ENCODE data around the gene PKP4. TPM values are rescaled to one million over a fixed set of nuclear protein-coding genes. Genes with fewer than 3 reads are reported as not detected.
"Not testable (repeated sequence)": the region's sequence is repeated elsewhere in the genome, so short reads cannot be mapped to it uniquely, and the experiment has no call there.

PKP4 gene
- total RNA-seq, 1 experiment from 2014 or later = 59.1 TPM

DNA sequence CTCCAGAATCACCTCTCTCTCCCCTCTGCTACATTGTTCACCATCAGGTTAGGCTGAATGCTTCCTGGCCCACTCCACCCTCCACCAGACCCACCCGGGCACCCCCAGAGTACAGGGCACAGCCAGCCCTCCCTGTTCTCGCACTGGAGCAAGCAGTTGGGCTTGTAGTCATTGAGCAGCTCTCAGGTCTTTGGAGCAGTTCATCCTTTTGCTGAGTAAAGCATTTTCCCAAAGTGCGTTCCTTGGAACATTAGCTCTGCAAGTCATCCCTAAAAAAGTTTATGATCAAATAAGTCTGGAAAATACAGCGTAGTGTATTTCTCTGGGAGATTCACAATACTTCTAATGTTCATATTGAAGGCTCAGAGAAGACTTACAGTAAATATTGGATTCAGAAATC is 234.9 kb downstream of the PKP4 start:
- H2AFZ ChIP-seq = no peak overlapping the region
- intact Hi-C loops (cut with micrococcal nuclease; ENCODE audit: unreplicated experiment) = no loop called here
- CTCF ChIA-PET = no interaction called here

DNA sequence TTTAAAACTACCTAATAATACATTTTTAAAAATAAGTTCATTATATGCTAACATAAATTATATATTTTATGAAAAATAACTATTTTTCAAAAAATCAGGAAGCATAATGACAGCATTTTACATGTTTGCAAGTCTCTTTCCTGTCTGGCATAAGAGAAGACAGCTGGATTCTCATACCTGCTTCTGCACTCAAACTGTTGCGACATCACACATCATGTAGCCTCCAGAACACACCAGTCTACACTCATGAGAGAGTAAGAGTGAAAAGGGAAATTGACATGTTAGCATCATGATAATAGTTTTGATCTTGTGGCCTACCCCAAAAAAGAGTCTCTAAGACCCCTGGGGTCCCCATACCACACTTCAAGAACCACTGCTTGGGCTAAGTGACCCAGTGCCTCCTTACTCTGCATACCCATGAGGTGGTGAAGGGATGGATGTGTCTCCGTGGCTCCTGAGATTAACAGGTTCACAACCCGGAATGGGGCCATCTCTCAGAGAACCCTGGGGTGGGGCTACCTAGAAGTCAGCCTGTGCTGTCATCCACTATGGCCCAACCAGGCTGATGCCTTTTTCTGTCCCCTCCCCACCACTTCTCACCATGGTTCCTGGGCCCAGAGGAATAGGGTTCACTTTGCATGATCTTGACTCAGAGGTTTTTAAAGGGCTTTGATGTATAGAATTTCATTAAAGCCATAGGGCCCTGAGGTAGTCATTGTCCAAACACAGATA is 235.8 kb downstream of the PKP4 start:
- Histone ChIP-seq H3K36me3 (ENCODE audit: low read depth) (no peaks in the 10 kb centered on the region), H3K79me2 (ENCODE audit: low read depth) (no peaks in the 10 kb centered on the region), H3K4me2 (no peak overlapping the region), H3K4me3 (no peak overlapping the region), H3K4me1 (replicated peaks; ENCODE audit: insufficient read depth) (no peaks in the 10 kb centered on the region), H2AFZ (no peak overlapping the region), H3F3A (ENCODE audit: insufficient read depth, low read depth) (no peaks in the 10 kb centered on the region), H3K27ac (no peak overlapping the region), H3K9me3 (ENCODE audit: insufficient read depth, low read depth) (no peaks in the 10 kb centered on the region), H3K27me3 (ENCODE audit: insufficient read depth, low read depth) (no peaks in the 10 kb centered on the region), H3K9me2 (ENCODE audit: insufficient read depth) (no peaks in the 10 kb centered on the region), H4K20me1 (ENCODE audit: insufficient read depth) (no peaks in the 10 kb centered on the region)
- intact Hi-C loops (cut with micrococcal nuclease; ENCODE audit: unreplicated experiment) = no loop called here
- POLR2A ChIA-PET (ENCODE audit: unreplicated experiment) = no interaction called here
- no peak for DNase-seq
- no TSS peak for BruUV-seq (replicated peaks)
- CTCF ChIA-PET = no interaction called here
- no peak for TF ChIP-seq EZH2 (IDR thresholded peaks at IDR 0.05; ENCODE audit: low read depth)

More for the DNA sequence above, 234.9 kb downstream of the PKP4 start:
- Histone ChIP-seq H3K27me3 (ENCODE audit: insufficient read depth, low read depth) (no peaks in the 10 kb centered on the region), H3K9me2 (ENCODE audit: insufficient read depth) (no peaks in the 10 kb centered on the region), H3K9me3 (ENCODE audit: insufficient read depth, low read depth) (no peaks in the 10 kb centered on the region), H3K4me3 (no peak overlapping the region), H3K79me2 (ENCODE audit: low read depth) (no peaks in the 10 kb centered on the region), H3K36me3 (ENCODE audit: low read depth) (no peaks in the 10 kb centered on the region), H3F3A (ENCODE audit: insufficient read depth, low read depth) (no peaks in the 10 kb centered on the region), H4K20me1 (ENCODE audit: insufficient read depth) (no peaks in the 10 kb centered on the region), H3K4me1 (replicated peaks; ENCODE audit: insufficient read depth) (no peaks in the 10 kb centered on the region), H3K4me2 (no peak overlapping the region), H3K27ac (no peak overlapping the region)
- BruUV-seq (replicated peaks) = no TSS peak
- POLR2A ChIA-PET (ENCODE audit: unreplicated experiment) = no interaction called here
- TF ChIP-seq, protein P1, sequence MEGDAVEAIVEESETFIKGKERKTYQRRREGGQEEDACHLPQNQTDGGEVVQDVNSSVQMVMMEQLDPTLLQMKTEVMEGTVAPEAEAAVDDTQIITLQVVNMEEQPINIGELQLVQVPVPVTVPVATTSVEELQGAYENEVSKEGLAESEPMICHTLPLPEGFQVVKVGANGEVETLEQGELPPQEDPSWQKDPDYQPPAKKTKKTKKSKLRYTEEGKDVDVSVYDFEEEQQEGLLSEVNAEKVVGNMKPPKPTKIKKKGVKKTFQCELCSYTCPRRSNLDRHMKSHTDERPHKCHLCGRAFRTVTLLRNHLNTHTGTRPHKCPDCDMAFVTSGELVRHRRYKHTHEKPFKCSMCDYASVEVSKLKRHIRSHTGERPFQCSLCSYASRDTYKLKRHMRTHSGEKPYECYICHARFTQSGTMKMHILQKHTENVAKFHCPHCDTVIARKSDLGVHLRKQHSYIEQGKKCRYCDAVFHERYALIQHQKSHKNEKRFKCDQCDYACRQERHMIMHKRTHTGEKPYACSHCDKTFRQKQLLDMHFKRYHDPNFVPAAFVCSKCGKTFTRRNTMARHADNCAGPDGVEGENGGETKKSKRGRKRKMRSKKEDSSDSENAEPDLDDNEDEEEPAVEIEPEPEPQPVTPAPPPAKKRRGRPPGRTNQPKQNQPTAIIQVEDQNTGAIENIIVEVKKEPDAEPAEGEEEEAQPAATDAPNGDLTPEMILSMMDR (conservative IDR thresholded peaks at IDR 0.05) = no peak
- no peak for TF ChIP-seq EZH2 (IDR thresholded peaks at IDR 0.05; ENCODE audit: low read depth)
- DNase-seq = no peak

DNA sequence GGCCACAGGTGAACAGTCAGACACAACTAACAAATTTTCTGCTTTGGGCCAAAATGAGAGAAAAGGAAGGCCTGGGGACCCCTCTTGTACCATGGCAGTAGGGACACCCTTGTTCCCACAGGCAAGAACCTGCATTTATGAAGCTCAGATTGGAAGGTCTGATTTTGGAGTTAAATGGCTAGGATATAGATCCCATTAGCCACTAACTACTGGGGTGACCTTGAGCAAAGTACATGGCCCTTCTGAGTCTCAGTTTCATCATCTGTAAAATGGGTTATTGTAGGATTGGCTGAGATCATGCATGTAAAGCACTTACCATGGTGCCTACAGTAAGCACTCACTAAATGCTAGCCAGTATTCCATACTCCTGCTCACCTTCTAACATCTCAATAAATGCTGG is 236.7 kb downstream of the PKP4 start:
- Histone ChIP-seq H4K20me1 (ENCODE audit: insufficient read depth) (no peaks in the 10 kb centered on the region), H3K79me2 (ENCODE audit: low read depth) (no peaks in the 10 kb centered on the region), H3K36me3 (ENCODE audit: low read depth) (no peaks in the 10 kb centered on the region), H2AFZ (no peak overlapping the region), H3K4me1 (replicated peaks; ENCODE audit: insufficient read depth) (no peaks in the 10 kb centered on the region), H3F3A (ENCODE audit: insufficient read depth, low read depth) (no peaks in the 10 kb centered on the region), H3K4me3 (no peak overlapping the region), H3K27ac (no peak overlapping the region), H3K9me3 (ENCODE audit: insufficient read depth, low read depth) (no peaks in the 10 kb centered on the region), H3K4me2 (no peak overlapping the region), H3K27me3 (ENCODE audit: insufficient read depth, low read depth) (no peaks in the 10 kb centered on the region), H3K9me2 (ENCODE audit: insufficient read depth) (no peaks in the 10 kb centered on the region)
- ChIA-PET CTCF (no interaction called here), POLR2A (ENCODE audit: unreplicated experiment) (no interaction called here)
- intact Hi-C loops (cut with micrococcal nuclease; ENCODE audit: unreplicated experiment) = no loop called here
- DNase-seq = no peak
- BruUV-seq (replicated peaks) = no TSS peak
- TF ChIP-seq EZH2 (IDR thresholded peaks at IDR 0.05; ENCODE audit: low read depth) = no peak
- TF ChIP-seq, protein P1 (conservative IDR thresholded peaks at IDR 0.05) = no peak

DNA sequence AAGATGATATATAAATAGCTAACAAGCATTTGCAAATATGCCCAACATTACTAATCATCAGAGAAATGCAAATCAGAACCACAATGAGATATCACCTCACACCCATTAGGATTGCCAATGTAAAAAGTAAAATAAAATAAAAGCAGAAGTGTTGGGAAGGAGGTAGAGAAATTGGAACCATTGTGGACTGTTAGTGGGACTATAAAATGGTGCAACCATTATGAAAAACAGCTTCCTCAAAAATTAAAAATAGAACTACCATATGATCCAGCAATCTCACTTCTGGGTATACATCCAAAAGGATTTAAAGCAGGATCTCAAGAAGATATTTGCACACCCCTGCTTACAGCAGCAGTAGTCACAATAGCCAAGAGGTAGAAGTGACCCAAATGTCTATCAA is 238.6 kb downstream of the PKP4 start:
- Histone ChIP-seq H3K9me3 (ENCODE audit: insufficient read depth, low read depth) (no peaks in the 10 kb centered on the region), H3F3A (ENCODE audit: insufficient read depth, low read depth) (no peaks in the 10 kb centered on the region), H4K20me1 (ENCODE audit: insufficient read depth) (no peaks in the 10 kb centered on the region), H3K4me1 (replicated peaks; ENCODE audit: insufficient read depth) (no peaks in the 10 kb centered on the region), H3K9me2 (ENCODE audit: insufficient read depth) (no peaks in the 10 kb centered on the region), H3K79me2 (ENCODE audit: low read depth) (no peaks in the 10 kb centered on the region), H3K27ac (no peak overlapping the region), H3K4me2 (no peak overlapping the region), H3K36me3 (ENCODE audit: low read depth) (no peaks in the 10 kb centered on the region), H3K27me3 (ENCODE audit: insufficient read depth, low read depth) (no peaks in the 10 kb centered on the region), H3K4me3 (no peak overlapping the region), H2AFZ (no peak overlapping the region)
- ChIA-PET CTCF (no interaction called here), POLR2A (ENCODE audit: unreplicated experiment) (no interaction called here)
- intact Hi-C loops (cut with micrococcal nuclease; ENCODE audit: unreplicated experiment) = no loop called here
- TF ChIP-seq, protein P1 (conservative IDR thresholded peaks at IDR 0.05) = no peak
- no peak for TF ChIP-seq EZH2 (IDR thresholded peaks at IDR 0.05; ENCODE audit: low read depth)
- no TSS peak for BruUV-seq (replicated peaks)
- DNase-seq = no peak

DNA sequence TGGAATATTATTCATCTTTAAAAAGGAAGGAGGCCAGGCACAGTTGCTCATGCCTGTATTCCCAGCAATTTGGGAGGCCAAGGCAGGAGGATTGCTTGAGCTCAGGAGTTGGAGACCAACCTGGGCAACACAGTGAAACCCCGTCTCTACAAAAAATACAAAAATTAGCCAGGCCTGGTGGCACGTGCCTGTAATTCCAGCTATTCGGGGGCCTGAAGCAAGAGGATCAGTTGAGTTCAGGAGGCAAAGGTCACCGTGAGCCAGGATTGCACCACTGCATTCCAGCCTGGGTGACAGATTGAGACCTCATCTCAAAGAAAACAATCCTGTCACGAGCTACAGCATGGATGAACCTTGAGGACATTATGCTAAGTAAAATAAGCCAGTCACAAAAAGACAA is 239.0 kb downstream of the PKP4 start:
- CTCF ChIA-PET = not testable (repeated sequence)

More for the DNA sequence above, 239.0 kb downstream of the PKP4 start:
- H3K9me2 ChIP-seq (ENCODE audit: insufficient read depth); POLR2A ChIA-PET (ENCODE audit: unreplicated experiment); H3K4me2 ChIP-seq; H3K4me1 ChIP-seq (replicated peaks; ENCODE audit: insufficient read depth); H3F3A ChIP-seq (ENCODE audit: insufficient read depth, low read depth); H3K36me3 ChIP-seq (ENCODE audit: low read depth); BruUV-seq (replicated peaks); H3K4me3 ChIP-seq; H3K27me3 ChIP-seq (ENCODE audit: insufficient read depth, low read depth); H4K20me1 ChIP-seq (ENCODE audit: insufficient read depth); H2AFZ ChIP-seq; DNase-seq; H3K9me3 ChIP-seq (ENCODE audit: insufficient read depth, low read depth); H3K27ac ChIP-seq; H3K79me2 ChIP-seq (ENCODE audit: low read depth); intact Hi-C loops (cut with micrococcal nuclease; ENCODE audit: unreplicated experiment): not testable (repeated sequence)

Measured in PC-9 (cell line).